Neural crest cell (in vitro differentiated cells): ENCODE data around the gene TMEM150A. TPM values are rescaled to one million over a fixed set of nuclear protein-coding genes. Genes with fewer than 3 reads are reported as not detected.
A peak's percentile ranks its signal among the peaks of the same experiment; 100 is the strongest.

ENCODE experiments used
- DNase-seq: peaks from one replicate; pipeline ENCODE4 v3.0.0; 2021; ENCODE audit warnings: low read depth, mixed read lengths, low spot score
- H3K27ac Mint-ChIP-seq: one replicate; pipeline ENCODE4 v1.8.0; 2021; ENCODE audit warnings: mild to moderate bottlenecking, mixed read lengths; ENCODE audit not compliant: unreplicated experiment
- H3K27me3 Mint-ChIP-seq: 2 replicates; pipeline ENCODE4 v1.8.0; 2021; ENCODE audit warnings: low read depth, mild to moderate bottlenecking, mixed read lengths
- H3K36me3 Mint-ChIP-seq: 2 replicates; pipeline ENCODE4 v1.8.0; 2021; ENCODE audit warnings: low read depth, mild to moderate bottlenecking, mixed read lengths
- H3K4me1 Mint-ChIP-seq: 2 replicates; pipeline ENCODE4 v1.8.0; 2021; ENCODE audit warnings: mixed read lengths
- H3K4me3 Mint-ChIP-seq: one replicate; pipeline ENCODE4 v1.8.0; 2021; ENCODE audit warnings: mild to moderate bottlenecking, mixed read lengths
- H3K9me3 Mint-ChIP-seq: 2 replicates; pipeline ENCODE4 v1.8.0; 2021; ENCODE audit warnings: mixed read lengths
- total RNA-seq: library from RNA; stranded (reverse); gene quantifications from 2 replicates; pipeline ENCODE4 v1.2.1, GENCODE V29; 2021
- TF ChIP-seq, protein P1 (sequence below): fragments of 200-600 bp; sonication (generic); conservative IDR thresholded peaks from 2 replicates; pipeline ENCODE4 v1.5.0; 2021; ENCODE audit warnings: antibody characterized with exemption, mild to moderate bottlenecking

The TMEM150A gene
- total RNA-seq, 1 donor from 2014 or later: 20.9 TPM

DNA sequence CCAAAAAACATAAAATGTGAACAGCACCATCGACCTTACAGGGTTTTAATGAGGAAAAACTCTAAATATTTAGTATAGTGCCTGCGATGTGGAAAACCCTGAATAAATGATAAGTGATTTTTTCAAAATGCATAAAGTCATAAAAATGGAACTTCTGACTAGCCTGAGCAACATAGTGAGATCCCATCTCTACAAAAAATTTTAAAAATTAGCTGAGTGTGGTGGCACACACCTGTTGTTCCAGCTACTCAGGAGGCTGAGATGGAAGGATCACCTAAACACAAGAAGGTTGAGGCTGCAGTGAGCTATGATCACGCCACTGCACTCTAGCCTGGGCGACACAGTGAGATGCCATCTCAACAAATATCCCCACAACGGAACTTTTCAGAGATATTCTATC lies 45.4 kb downstream of the TMEM150A start:
- Mint-ChIP-seq H3K27me3 (no peaks in the 10 kb centered on the region), H3K9me3 (no peaks in the 10 kb centered on the region), H3K27ac (no peak overlapping the region), H3K4me3 (no peak overlapping the region), H3K36me3 (peaks cover 1% of the 10 kb centered on the region), H3K4me1 (peaks cover 22% of the 10 kb centered on the region)
- TF ChIP-seq, protein P1, sequence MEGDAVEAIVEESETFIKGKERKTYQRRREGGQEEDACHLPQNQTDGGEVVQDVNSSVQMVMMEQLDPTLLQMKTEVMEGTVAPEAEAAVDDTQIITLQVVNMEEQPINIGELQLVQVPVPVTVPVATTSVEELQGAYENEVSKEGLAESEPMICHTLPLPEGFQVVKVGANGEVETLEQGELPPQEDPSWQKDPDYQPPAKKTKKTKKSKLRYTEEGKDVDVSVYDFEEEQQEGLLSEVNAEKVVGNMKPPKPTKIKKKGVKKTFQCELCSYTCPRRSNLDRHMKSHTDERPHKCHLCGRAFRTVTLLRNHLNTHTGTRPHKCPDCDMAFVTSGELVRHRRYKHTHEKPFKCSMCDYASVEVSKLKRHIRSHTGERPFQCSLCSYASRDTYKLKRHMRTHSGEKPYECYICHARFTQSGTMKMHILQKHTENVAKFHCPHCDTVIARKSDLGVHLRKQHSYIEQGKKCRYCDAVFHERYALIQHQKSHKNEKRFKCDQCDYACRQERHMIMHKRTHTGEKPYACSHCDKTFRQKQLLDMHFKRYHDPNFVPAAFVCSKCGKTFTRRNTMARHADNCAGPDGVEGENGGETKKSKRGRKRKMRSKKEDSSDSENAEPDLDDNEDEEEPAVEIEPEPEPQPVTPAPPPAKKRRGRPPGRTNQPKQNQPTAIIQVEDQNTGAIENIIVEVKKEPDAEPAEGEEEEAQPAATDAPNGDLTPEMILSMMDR: no peak
- no peak for DNase-seq

DNA sequence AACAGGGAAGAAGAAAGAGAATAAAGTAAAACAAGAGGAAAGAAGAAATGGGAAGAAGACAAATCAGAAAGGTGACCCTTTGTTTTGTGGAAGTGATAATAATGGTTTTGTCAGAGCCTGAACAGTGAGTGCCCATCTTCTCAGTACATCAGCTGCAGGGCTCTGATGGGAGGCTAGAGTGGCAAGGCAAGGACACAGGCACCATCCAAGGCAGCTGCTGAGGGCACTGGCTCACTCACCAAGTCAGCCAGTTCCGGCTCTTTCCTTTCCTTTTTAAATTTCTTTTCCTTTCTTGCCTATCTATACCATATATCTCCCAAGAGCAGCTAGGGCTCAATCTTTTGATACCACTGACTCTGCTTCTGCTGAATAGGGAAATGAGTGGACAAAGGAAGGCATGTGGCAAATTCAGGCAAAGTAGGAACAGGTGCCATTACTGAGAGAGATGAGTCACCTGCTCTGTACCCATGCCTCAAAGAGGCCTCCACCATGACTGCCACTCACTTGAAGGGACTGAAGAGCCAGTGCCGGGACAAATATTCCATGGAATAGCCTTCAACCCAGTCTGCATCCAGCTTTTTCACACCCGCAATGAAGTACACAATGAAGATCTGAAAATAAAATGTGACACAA lies 47.4 kb downstream of the TMEM150A start:
- Mint-ChIP-seq H3K27me3 (no peaks in the 10 kb centered on the region), H3K36me3 (peaks cover 4% of the 10 kb centered on the region), H3K4me3 (peak overlapping the region; percentile 27), H3K27ac (no peak overlapping the region), H3K4me1 (peaks cover 10% of the 10 kb centered on the region), H3K9me3 (no peaks in the 10 kb centered on the region)
- DNase-seq: no peak
- TF ChIP-seq, protein P1: no peak

DNA sequence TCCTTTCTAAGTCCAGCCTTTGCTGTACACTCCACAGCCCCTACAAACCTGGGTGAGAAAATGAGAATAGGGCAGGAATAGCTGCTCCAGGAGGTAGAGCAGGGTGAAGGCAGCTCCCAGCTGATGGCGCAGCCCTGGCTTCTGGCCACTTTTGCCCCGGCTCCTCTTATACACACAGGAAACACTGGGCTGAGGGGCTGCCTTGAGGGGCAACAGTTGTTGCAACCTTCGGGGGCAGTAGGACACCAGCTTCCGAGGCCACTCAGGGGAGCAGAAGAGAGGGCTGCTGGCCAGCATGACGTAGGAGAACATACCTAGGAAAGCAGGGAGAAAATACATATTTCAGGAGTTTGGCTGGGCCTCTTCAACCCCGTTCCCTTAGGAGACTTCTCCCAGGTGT lies 49.3 kb downstream of the TMEM150A start:
- Mint-ChIP-seq H3K9me3 (no peaks in the 10 kb centered on the region), H3K4me3 (no peak overlapping the region), H3K27me3 (no peaks in the 10 kb centered on the region), H3K36me3 (peaks cover 4% of the 10 kb centered on the region), H3K4me1 (peaks cover 4% of the 10 kb centered on the region), H3K27ac (no peak overlapping the region)
- DNase-seq: no peak
- TF ChIP-seq, protein P1: no peak

DNA sequence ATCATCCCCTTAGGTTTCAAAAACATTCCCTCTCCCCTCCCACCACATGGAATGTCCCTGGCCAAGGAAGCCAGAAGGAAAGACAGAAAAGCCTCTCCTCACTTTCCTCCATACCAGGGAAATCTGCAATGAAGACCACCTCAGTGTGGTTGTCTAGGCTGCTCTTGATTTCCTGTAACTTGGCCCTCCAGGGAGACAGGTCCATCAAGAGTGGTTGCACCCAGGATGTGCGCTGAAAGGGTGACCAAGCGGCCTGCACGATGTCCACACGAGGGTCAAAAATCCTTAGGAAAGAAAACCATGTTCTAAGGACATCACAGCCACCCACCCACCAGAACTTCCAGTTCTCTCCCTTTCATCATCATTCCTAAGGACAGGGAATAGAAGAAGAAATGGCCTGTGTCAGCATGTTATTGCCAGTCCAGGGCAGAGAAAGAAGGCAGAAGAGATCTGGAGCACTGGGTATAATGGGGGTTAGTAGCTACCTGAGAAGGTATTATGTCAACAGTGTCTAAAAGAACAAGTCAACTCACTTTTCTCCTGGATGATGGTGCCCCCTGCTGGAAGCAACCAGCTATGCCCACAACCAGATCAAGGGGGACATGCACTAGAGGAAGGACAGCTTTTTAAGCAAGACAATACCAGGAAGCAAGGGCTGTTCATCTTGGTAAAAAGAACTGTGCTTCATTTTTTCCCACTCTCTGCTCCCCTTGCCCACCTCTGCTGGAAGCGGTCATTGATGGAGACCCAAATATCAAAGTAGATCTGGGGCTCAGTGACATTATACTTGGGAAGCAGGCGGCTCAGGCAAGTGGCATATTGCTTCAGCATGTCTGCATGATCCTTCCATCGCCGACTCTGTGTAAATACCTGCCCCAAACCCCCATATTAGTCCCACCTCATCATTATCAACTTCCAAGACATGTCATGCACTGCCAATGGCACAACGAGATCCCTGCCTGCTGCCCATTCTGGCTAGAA lies 50.5 kb downstream of the TMEM150A start:
- TF ChIP-seq, protein P1: peak; percentile 94
- peaks cover 4% of the 10 kb centered on the region for H3K4me1 Mint-ChIP-seq
- H3K9me3 Mint-ChIP-seq: no peaks in the 10 kb centered on the region
- H3K27me3 Mint-ChIP-seq: no peaks in the 10 kb centered on the region
- peaks cover 4% of the 10 kb centered on the region for H3K36me3 Mint-ChIP-seq
- H3K27ac Mint-ChIP-seq: no peak overlapping the region
- DNase-seq: peak; percentile 87
- H3K4me3 Mint-ChIP-seq: peak overlapping the region; percentile 73

DNA sequence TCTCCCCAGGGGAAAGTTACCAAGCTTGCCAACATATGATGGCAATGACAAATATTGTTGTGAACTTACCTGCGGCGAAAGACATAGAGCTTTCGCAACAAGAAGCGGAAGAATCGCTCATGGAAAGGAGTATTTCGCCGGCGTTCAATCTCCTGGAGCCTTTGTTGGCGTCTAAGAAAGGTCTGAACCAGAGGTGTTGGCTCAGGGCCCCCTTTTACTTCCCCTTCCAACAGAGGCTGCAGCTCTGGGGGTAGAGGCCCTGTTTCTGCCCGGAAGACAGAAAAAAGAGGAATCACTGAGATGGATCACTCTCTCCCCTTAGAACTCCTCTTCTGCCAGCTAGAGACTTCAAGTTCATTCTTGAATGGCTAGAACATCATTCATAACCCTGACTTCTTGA lies 52.0 kb downstream of the TMEM150A start:
- peaks cover 4% of the 10 kb centered on the region for H3K27me3 Mint-ChIP-seq
- TF ChIP-seq, protein P1: no peak
- H3K27ac Mint-ChIP-seq: no peak overlapping the region
- no peak for DNase-seq
- H3K9me3 Mint-ChIP-seq: no peaks in the 10 kb centered on the region
- H3K36me3 Mint-ChIP-seq: peaks cover 7% of the 10 kb centered on the region
- peaks cover 4% of the 10 kb centered on the region for H3K4me1 Mint-ChIP-seq
- H3K4me3 Mint-ChIP-seq: no peak overlapping the region
